ENCODE data around the gene PHACTR2.

GRCh38 chr6:143642403-143642802, 35.4 kb upstream of the PHACTR2 start:
- TF ChIP-seq, protein P1, sequence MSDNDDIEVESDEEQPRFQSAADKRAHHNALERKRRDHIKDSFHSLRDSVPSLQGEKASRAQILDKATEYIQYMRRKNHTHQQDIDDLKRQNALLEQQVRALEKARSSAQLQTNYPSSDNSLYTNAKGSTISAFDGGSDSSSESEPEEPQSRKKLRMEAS (IDR thresholded peaks at IDR 0.05): no peak
- TF ChIP-seq EZH2 (conservative IDR thresholded peaks at IDR 0.05; ENCODE audit: low read depth, low read length) (no peak), TAF1 (CRISPR knock-in tag; IDR thresholded peaks at IDR 0.05) (no peak), ZNF251 (CRISPR knock-in tag; IDR thresholded peaks at IDR 0.05) (no peak), POLR2A (IDR thresholded peaks at IDR 0.05; ENCODE audit: insufficient read depth in 1 of 2, low read depth in 2 of 2, low read length in 2 of 2) (no peak), SP1 (IDR thresholded peaks at IDR 0.05) (no peak), SP1 (CRISPR knock-in tag; IDR thresholded peaks at IDR 0.05) (no peak), ZNF296 (CRISPR knock-in tag; conservative IDR thresholded peaks at IDR 0.05) (no peak), ZNF30 (CRISPR knock-in tag; IDR thresholded peaks at IDR 0.05) (no peak), CTCF (CRISPR knock-in tag; IDR thresholded peaks at IDR 0.05) (no peak), ZBTB2 (CRISPR knock-in tag; IDR thresholded peaks at IDR 0.05; ENCODE audit: low read depth) (no peak), RELA (CRISPR knock-in tag; IDR thresholded peaks at IDR 0.05) (no peak), ZNF609 (CRISPR knock-in tag; IDR thresholded peaks at IDR 0.05; ENCODE audit: borderline replicate concordance) (no peak), ZNF121 (CRISPR knock-in tag; IDR thresholded peaks at IDR 0.05) (no peak)
- TF ChIP-seq, protein P2, sequence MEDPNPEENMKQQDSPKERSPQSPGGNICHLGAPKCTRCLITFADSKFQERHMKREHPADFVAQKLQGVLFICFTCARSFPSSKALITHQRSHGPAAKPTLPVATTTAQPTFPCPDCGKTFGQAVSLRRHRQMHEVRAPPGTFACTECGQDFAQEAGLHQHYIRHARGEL (CRISPR knock-in tag; IDR thresholded peaks at IDR 0.05): no peak

All from HepG2 (cell line).